ENCODE data around the gene SIK2. TPM values are rescaled to one million over a fixed set of nuclear protein-coding genes. Genes with fewer than 3 reads are reported as not detected.

SIK2 gene
- total and polyA plus RNA-seq, 3 experiments from 2014 or later, result 0.48 to 10.3 (median 8.8) TPM

GRCh38 chr11:111586388-111586831 is 15.8 kb upstream of the SIK2 start:
- DNase-seq, result peak; percentile 22 to 55 (median 40)
- CTCF ChIA-PET, result interaction anchor here (0.6 to 8.6 kb wide), 11 partner anchors 14 to 255 kb away, joined by 3 to 97 read pairs (median 4); partner anchors contain the start of gene PPP2R1B
- H3K4me3 Mint-ChIP-seq, result no peak overlapping the region
- peaks cover 0 to 2% of the 10 kb centered on the region in 2 donors for H3K27me3 Mint-ChIP-seq
- H3K9me3 Mint-ChIP-seq, result no peaks in the 10 kb centered on the region
- H3K36me3 Mint-ChIP-seq, result no peaks in the 10 kb centered on the region
- no peaks in the 10 kb centered on the region for H3K4me1 ChIP-seq (ENCODE audit: insufficient read depth, low read length)
- POLR2A ChIA-PET, result no interaction called here
- H3K27ac Mint-ChIP-seq, result no peak overlapping the region
- H3K4me3 ChIP-seq (ENCODE audit: low read length), result no peak overlapping the region
- H3K27me3 ChIP-seq (ENCODE audit: insufficient read depth, low read length, poor library complexity, severe bottlenecking), result no peaks in the 10 kb centered on the region
- H3K27ac ChIP-seq (ENCODE audit: low read depth, low read length), result no peak overlapping the region
- H3K4me1 Mint-ChIP-seq, result no peaks in the 10 kb centered on the region
- no peaks in the 10 kb centered on the region for H3K9me3 ChIP-seq (ENCODE audit: low read length)
- H3K36me3 ChIP-seq (ENCODE audit: insufficient read depth, low read length), result no peaks in the 10 kb centered on the region

GRCh38 chr11:111589114-111589513 is 13.1 kb upstream of the SIK2 start:
- Mint-ChIP-seq H3K27ac (no peak overlapping the region), H3K36me3 (no peaks in the 10 kb centered on the region)
- POLR2A ChIA-PET, result no interaction called here

GRCh38 chr11:111589886-111590499 is 12.3 kb upstream of the SIK2 start:
- Mint-ChIP-seq H3K27ac (peak overlapping the region in 1 of 8 donors; percentile 3), H3K9me3 (no peaks in the 10 kb centered on the region), H3K4me3 (no peak overlapping the region), H3K4me1 (no peaks in the 10 kb centered on the region), H3K27me3 (peaks cover 3 to 5% of the 10 kb centered on the region in 2 donors), H3K36me3 (no peaks in the 10 kb centered on the region)
- ChIA-PET CTCF (interaction anchor here (8.6 kb wide), 1 partner anchor 188 kb away, joined by 97 read pairs; no protein-coding TSS in a partner anchor), POLR2A (no interaction called here)
- H3K27me3 ChIP-seq (ENCODE audit: insufficient read depth, low read length, poor library complexity, severe bottlenecking), result no peaks in the 10 kb centered on the region
- no peaks in the 10 kb centered on the region for H3K4me1 ChIP-seq (ENCODE audit: insufficient read depth, low read length)
- H3K9me3 ChIP-seq (ENCODE audit: low read length), result no peaks in the 10 kb centered on the region
- no peaks in the 10 kb centered on the region for H3K36me3 ChIP-seq (ENCODE audit: insufficient read depth, low read length)
- H3K4me3 ChIP-seq (ENCODE audit: low read length), result no peak overlapping the region
- DNase-seq, result no peak
- no peak overlapping the region for H3K27ac ChIP-seq (ENCODE audit: low read depth, low read length)

More at GRCh38 chr11:111589114-111589513, 13.1 kb upstream of the SIK2 start:
- DNase-seq, result no peak
- no peaks in the 10 kb centered on the region for H3K36me3 ChIP-seq (ENCODE audit: insufficient read depth, low read length)
- H3K4me3 Mint-ChIP-seq, result no peak overlapping the region
- H3K27ac ChIP-seq (ENCODE audit: low read depth, low read length), result no peak overlapping the region
- H3K9me3 Mint-ChIP-seq, result no peaks in the 10 kb centered on the region
- H3K27me3 Mint-ChIP-seq, result peaks cover 2 to 3% of the 10 kb centered on the region in 2 donors
- H3K4me1 Mint-ChIP-seq, result no peaks in the 10 kb centered on the region
- H3K4me1 ChIP-seq (ENCODE audit: insufficient read depth, low read length), result no peaks in the 10 kb centered on the region
- no peaks in the 10 kb centered on the region for H3K9me3 ChIP-seq (ENCODE audit: low read length)
- CTCF ChIA-PET, result interaction anchor here (8.6 kb wide), 1 partner anchor 189 kb away, joined by 97 read pairs; no protein-coding TSS in a partner anchor
- no peak overlapping the region for H3K4me3 ChIP-seq (ENCODE audit: low read length)
- no peaks in the 10 kb centered on the region for H3K27me3 ChIP-seq (ENCODE audit: insufficient read depth, low read length, poor library complexity, severe bottlenecking)

GRCh38 chr11:111591187-111591960 is 10.9 kb upstream of the SIK2 start:
- Mint-ChIP-seq H3K4me3 (no peak overlapping the region), H3K9me3 (no peaks in the 10 kb centered on the region), H3K36me3 (no peaks in the 10 kb centered on the region), H3K27me3 (peaks cover 4 to 8% of the 10 kb centered on the region in 2 donors), H3K27ac (no peak overlapping the region), H3K4me1 (no peaks in the 10 kb centered on the region)
- no peak overlapping the region for H3K4me3 ChIP-seq (ENCODE audit: low read length)
- CTCF ChIA-PET, result interaction anchor here (8.6 kb wide), 1 partner anchor 186 kb away, joined by 97 read pairs; no protein-coding TSS in a partner anchor
- no peak overlapping the region for H3K27ac ChIP-seq (ENCODE audit: low read depth, low read length)
- no peaks in the 10 kb centered on the region for H3K27me3 ChIP-seq (ENCODE audit: insufficient read depth, low read length, poor library complexity, severe bottlenecking)
- POLR2A ChIA-PET, result interaction anchor here (0.9 kb wide), 1 partner anchor 176 kb away, joined by 3 read pairs; no protein-coding TSS in a partner anchor
- H3K36me3 ChIP-seq (ENCODE audit: insufficient read depth, low read length), result no peaks in the 10 kb centered on the region
- H3K4me1 ChIP-seq (ENCODE audit: insufficient read depth, low read length), result no peaks in the 10 kb centered on the region
- no peak for DNase-seq
- no peaks in the 10 kb centered on the region for H3K9me3 ChIP-seq (ENCODE audit: low read length)

GRCh38 chr11:111592491-111592890 is 9.8 kb upstream of the SIK2 start:
- ChIA-PET CTCF (interaction anchor here (8.6 kb wide), 1 partner anchor 185 kb away, joined by 97 read pairs; no protein-coding TSS in a partner anchor), POLR2A (no interaction called here)
- no peaks in the 10 kb centered on the region for H3K4me1 Mint-ChIP-seq
- H3K27me3 ChIP-seq (ENCODE audit: insufficient read depth, low read length, poor library complexity, severe bottlenecking), result no peaks in the 10 kb centered on the region
- DNase-seq, result no peak
- no peak overlapping the region for H3K4me3 Mint-ChIP-seq
- H3K36me3 Mint-ChIP-seq, result no peaks in the 10 kb centered on the region
- H3K36me3 ChIP-seq (ENCODE audit: insufficient read depth, low read length), result no peaks in the 10 kb centered on the region
- no peaks in the 10 kb centered on the region for H3K9me3 Mint-ChIP-seq
- H3K27ac Mint-ChIP-seq, result no peak overlapping the region
- no peaks in the 10 kb centered on the region for H3K9me3 ChIP-seq (ENCODE audit: low read length)
- H3K4me1 ChIP-seq (ENCODE audit: insufficient read depth, low read length), result no peaks in the 10 kb centered on the region
- peaks cover 4 to 8% of the 10 kb centered on the region in 2 donors for H3K27me3 Mint-ChIP-seq
- H3K4me3 ChIP-seq (ENCODE audit: low read length), result no peak overlapping the region
- no peak overlapping the region for H3K27ac ChIP-seq (ENCODE audit: low read depth, low read length)

- H3K27me3 Mint-ChIP-seq, result peaks cover 4 to 8% of the 10 kb centered on the region in 2 donors
- H3K9me3 Mint-ChIP-seq, result no peaks in the 10 kb centered on the region
- no peak overlapping the region for H3K4me3 Mint-ChIP-seq
- CTCF ChIA-PET, result no interaction called here
- H3K27me3 ChIP-seq (ENCODE audit: insufficient read depth, low read length, poor library complexity, severe bottlenecking), result no peaks in the 10 kb centered on the region
- peaks cover 2% of the 10 kb centered on the region for H3K4me1 ChIP-seq (ENCODE audit: insufficient read depth, low read length)
- POLR2A ChIA-PET, result no interaction called here
- DNase-seq, result no peak
- H3K36me3 Mint-ChIP-seq, result no peaks in the 10 kb centered on the region
- no peaks in the 10 kb centered on the region for H3K36me3 ChIP-seq (ENCODE audit: insufficient read depth, low read length)
- H3K27ac Mint-ChIP-seq, result no peak overlapping the region
- H3K4me1 Mint-ChIP-seq, result peaks cover 0 to 4% (median 2%) of the 10 kb centered on the region in 3 donors
- H3K27ac ChIP-seq (ENCODE audit: low read depth, low read length), result no peak overlapping the region
- no peak overlapping the region for H3K4me3 ChIP-seq (ENCODE audit: low read length)
- H3K9me3 ChIP-seq (ENCODE audit: low read length), result no peaks in the 10 kb centered on the region
These were observed 5.9 kb upstream of the SIK2 start for GRCh38 chr11:111596319-111596718.

- Mint-ChIP-seq H3K4me1 (peaks cover 7 to 11% (median 7%) of the 10 kb centered on the region in 3 donors), H3K27me3 (peaks cover 4 to 8% of the 10 kb centered on the region in 2 donors), H3K9me3 (no peaks in the 10 kb centered on the region), H3K36me3 (peaks cover 0 to 3% (median 0%) of the 10 kb centered on the region in 3 donors), H3K27ac (peak overlapping the region in 2 of 8 donors; percentile 4 to 38), H3K4me3 (peak overlapping the region in 1 of 7 donors; percentile 16)
- Histone ChIP-seq H3K27me3 (ENCODE audit: insufficient read depth, low read length, poor library complexity, severe bottlenecking) (no peaks in the 10 kb centered on the region), H3K9me3 (ENCODE audit: low read length) (no peaks in the 10 kb centered on the region), H3K36me3 (ENCODE audit: insufficient read depth, low read length) (no peaks in the 10 kb centered on the region), H3K27ac (ENCODE audit: low read depth, low read length) (no peak overlapping the region), H3K4me1 (ENCODE audit: insufficient read depth, low read length) (peaks cover 8% of the 10 kb centered on the region), H3K4me3 (ENCODE audit: low read length) (no peak overlapping the region)
- ChIA-PET CTCF (interaction anchor here (1.4 kb wide), 1 partner anchor 178 kb away, joined by 5 read pairs; no protein-coding TSS in a partner anchor), POLR2A (no interaction called here)
- no peak for DNase-seq
These were observed 4.1 kb upstream of the SIK2 start for GRCh38 chr11:111598148-111598547.

- H3K4me3 ChIP-seq (ENCODE audit: low read length), result no peak overlapping the region
- H3K9me3 Mint-ChIP-seq, result no peaks in the 10 kb centered on the region
- peaks cover 13% of the 10 kb centered on the region for H3K4me1 ChIP-seq (ENCODE audit: insufficient read depth, low read length)
- H3K4me1 Mint-ChIP-seq, result peaks cover 11 to 15% (median 11%) of the 10 kb centered on the region in 3 donors
- POLR2A ChIA-PET, result no interaction called here
- no peaks in the 10 kb centered on the region for H3K27me3 ChIP-seq (ENCODE audit: insufficient read depth, low read length, poor library complexity, severe bottlenecking)
- peak overlapping the region in 1 of 7 donors; percentile 75 for H3K4me3 Mint-ChIP-seq
- H3K27ac ChIP-seq (ENCODE audit: low read depth, low read length), result no peak overlapping the region
- H3K9me3 ChIP-seq (ENCODE audit: low read length), result no peaks in the 10 kb centered on the region
- peak overlapping the region in 1 of 8 donors; percentile 38 for H3K27ac Mint-ChIP-seq
- no peak for DNase-seq
- no peaks in the 10 kb centered on the region for H3K36me3 ChIP-seq (ENCODE audit: insufficient read depth, low read length)
- CTCF ChIA-PET, result interaction anchor here (1.4 kb wide), 1 partner anchor 178 kb away, joined by 5 read pairs; no protein-coding TSS in a partner anchor
- H3K27me3 Mint-ChIP-seq, result peaks cover 4 to 8% of the 10 kb centered on the region in 2 donors
- peaks cover 0 to 7% (median 0%) of the 10 kb centered on the region in 3 donors for H3K36me3 Mint-ChIP-seq
These were observed 3.7 kb upstream of the SIK2 start for GRCh38 chr11:111598559-111598958.
